Measurements from ENCODE around the gene CCDC60. TPM values are rescaled to one million over a fixed set of nuclear protein-coding genes. Genes with fewer than 3 reads are reported as not detected.

CCDC60 gene
- total and polyA plus RNA-seq, 2 of the 13 experiments (the other 11 are each of a cell fraction or from before 2014, with no cell fraction given): not detected

GRCh38 chr12:119415714-119416113 lies 81.2 kb downstream of the CCDC60 start:
- Histone ChIP-seq H3K36me3 (replicated peaks in 1 of 2; ENCODE audit: control insufficient read depth in 1 of 2, insufficient read depth in 2 of 2, low read length in 2 of 2) (no peaks in the 10 kb centered on the region), H2AFZ (ENCODE audit: low read length) (no peak overlapping the region), H3K79me2 (ENCODE audit: insufficient read depth, low read length) (no peaks in the 10 kb centered on the region), H3K4me1 (ENCODE audit: insufficient read depth, low read length) (no peaks in the 10 kb centered on the region), H3K9me3 (ENCODE audit: low read length) (no peaks in the 10 kb centered on the region), H4K20me1 (ENCODE audit: insufficient read depth, low read length) (no peaks in the 10 kb centered on the region), H3K27me3 (ENCODE audit: control insufficient read depth in 1 of 2, insufficient read depth in 2 of 2, low read length in 2 of 2) (no peaks in the 10 kb centered on the region; a peak in 1 of 5 replicates), H3K9ac (ENCODE audit: insufficient read depth, low read depth, low read length) (no peak overlapping the region), H3K27ac (ENCODE audit: extremely low read length, insufficient read depth, low read length) (no peak overlapping the region), H3K4me3 (replicated peaks in 1 of 3; ENCODE audit: insufficient read depth in 1 of 3, low read depth in 2 of 3, low read length in 3 of 3) (no peak overlapping the region), H3K4me2 (ENCODE audit: low read depth, low read length) (no peak overlapping the region)
- intact Hi-C loops (cut with micrococcal nuclease; ENCODE audit: unreplicated experiment) (no loop called here), in situ Hi-C loops (cut with HindIII; ENCODE audit: extremely low pct_ligation_motif_present, low pct_unique_long_range_greater_than_20kb) (loop anchor here (25.0 kb wide), 1 partner anchor 403 kb away; no protein-coding TSS in a partner anchor)
- BruUV-seq (replicated peaks): no TSS peak
- ATAC-seq (no peak), DNase-seq (ENCODE audit: low spot score) (no peak), FAIRE-seq (no peak)
- POLR2A ChIA-PET: no interaction called here
- TF ChIP-seq ZNF276 (CRISPR knock-in tag; IDR thresholded peaks at IDR 0.05; ENCODE audit: low read depth): no peak
- TF ChIP-seq RBFOX2 (IDR thresholded peaks at IDR 0.05; ENCODE audit: low read depth, low read length): no peak
- TF ChIP-seq IRF2 (CRISPR knock-in tag; IDR thresholded peaks at IDR 0.05): no peak
- TF ChIP-seq SIX4 (CRISPR knock-in tag; IDR thresholded peaks at IDR 0.05): no peak
- no peak for TF ChIP-seq ZNF747 (CRISPR knock-in tag; IDR thresholded peaks at IDR 0.05; ENCODE audit: borderline replicate concordance)
- TF ChIP-seq SATB2 (CRISPR knock-in tag; IDR thresholded peaks at IDR 0.05): no peak
- TF ChIP-seq GATA4 (IDR thresholded peaks at IDR 0.05; ENCODE audit: borderline replicate concordance, low read depth): no peak
- no peak for TF ChIP-seq DRAP1 (CRISPR knock-in tag; IDR thresholded peaks at IDR 0.05)
- CTCF ChIA-PET (ENCODE audit: low intra/inter-chr PET ratio, low total read pairs): no interaction called here
- WGBS (ENCODE audit: low lambda C conversion rate): 22% methylated on average over 3 of the region's 3 CpGs
